Spleen (tissue), 7 donors: ENCODE measurements around the gene AHRR.

Experiments
- POLR2AphosphoS5 ChIP-seq, 3 donors: sonication (generic); formaldehyde crosslinking; IDR thresholded peaks; one replicate each; pipeline ENCODE4 v1.5.1; 2017; ENCODE audit warnings: antibody characterized with exemption in 3 of 3
- TF ChIP-seq, protein P1 (sequence below), 11 experiments: fragments of 200-600 bp in 7 of 11; fragments of 450-650 bp in 4 of 11; sonication (generic) in 4 of 11; IDR thresholded peaks in 8 of 11; conservative IDR thresholded peaks in 3 of 11; 1 replicate in 7 of 11; 2 replicates in 4 of 11; pipeline versions ENCODE4 v1.4.0 to v1.8.0; 2016 to 2021; ENCODE audit warnings: antibody characterized with exemption in 11 of 11, inconsistent platforms in 4 of 11, mild to moderate bottlenecking in 1 of 11
- donor health status: DM: no; HTN: no; CAD: no; lungs with moderate emphysema.
- donor health status: DM: no; HTN: no; CAD: no.
- donor health status: DM: no; HTN: no; CAD: no.

DNA sequence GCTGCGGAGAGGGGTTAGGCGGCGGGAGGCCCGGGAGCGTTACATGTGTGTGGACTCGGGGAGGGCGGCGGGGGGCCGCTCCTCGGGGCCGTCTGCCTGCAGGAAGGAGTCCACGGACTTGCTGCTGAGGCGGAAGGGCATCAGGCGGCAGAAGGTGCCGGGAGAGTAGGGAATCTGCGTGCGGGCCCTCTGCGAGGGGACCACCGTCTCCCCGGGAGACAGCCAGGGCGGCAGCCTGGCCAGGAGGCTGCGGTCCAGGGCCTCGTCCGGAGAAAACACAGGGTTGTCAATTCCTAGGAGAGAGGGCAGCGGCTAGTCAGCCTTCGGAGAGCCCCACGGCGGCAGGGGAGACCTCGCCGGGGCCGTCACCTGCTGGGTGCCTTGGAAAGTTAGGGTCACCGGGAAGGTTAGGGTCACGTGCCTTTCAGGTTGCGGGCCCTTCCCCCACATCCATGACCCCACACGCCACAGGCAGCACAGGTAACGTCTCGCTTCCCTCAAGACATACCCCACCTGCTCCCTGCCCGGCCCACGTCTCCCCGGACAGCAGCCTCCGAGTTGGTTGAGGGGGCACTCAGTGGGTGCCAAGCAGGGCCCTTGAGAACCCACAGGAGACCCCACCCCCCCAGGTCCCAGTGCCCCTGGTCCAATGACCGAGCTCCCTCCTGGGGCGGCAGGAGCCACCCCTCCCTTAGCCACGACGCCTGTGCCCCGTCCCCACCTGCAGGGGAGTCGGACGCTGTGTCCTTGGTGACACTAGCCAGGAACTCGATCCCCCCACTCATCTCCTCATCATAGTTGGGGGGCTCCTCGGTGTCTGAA lies 153.5 kb downstream of the AHRR start:
- no peak for TF ChIP-seq POLR2AphosphoS5 (IDR thresholded peaks at IDR 0.05)
- TF ChIP-seq, protein P1, sequence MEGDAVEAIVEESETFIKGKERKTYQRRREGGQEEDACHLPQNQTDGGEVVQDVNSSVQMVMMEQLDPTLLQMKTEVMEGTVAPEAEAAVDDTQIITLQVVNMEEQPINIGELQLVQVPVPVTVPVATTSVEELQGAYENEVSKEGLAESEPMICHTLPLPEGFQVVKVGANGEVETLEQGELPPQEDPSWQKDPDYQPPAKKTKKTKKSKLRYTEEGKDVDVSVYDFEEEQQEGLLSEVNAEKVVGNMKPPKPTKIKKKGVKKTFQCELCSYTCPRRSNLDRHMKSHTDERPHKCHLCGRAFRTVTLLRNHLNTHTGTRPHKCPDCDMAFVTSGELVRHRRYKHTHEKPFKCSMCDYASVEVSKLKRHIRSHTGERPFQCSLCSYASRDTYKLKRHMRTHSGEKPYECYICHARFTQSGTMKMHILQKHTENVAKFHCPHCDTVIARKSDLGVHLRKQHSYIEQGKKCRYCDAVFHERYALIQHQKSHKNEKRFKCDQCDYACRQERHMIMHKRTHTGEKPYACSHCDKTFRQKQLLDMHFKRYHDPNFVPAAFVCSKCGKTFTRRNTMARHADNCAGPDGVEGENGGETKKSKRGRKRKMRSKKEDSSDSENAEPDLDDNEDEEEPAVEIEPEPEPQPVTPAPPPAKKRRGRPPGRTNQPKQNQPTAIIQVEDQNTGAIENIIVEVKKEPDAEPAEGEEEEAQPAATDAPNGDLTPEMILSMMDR (IDR thresholded peaks at IDR 0.05 in 8 of 11, conservative IDR thresholded peaks at IDR 0.05 in 3 of 11) = no peak
